NOMO-1 treated with DMSO at 0.1 percent for 48 hours (cell line): ENCODE measurements around the gene DLGAP1.
"Not testable (repeated sequence)": the region's sequence is repeated elsewhere in the genome, so short reads cannot be mapped to it uniquely, and the experiment has no call there.

Experiments
- DNase-seq: peaks from one replicate; lab custom pipeline; 2025; ENCODE audit not compliant: unreplicated experiment; lab: John Stamatoyannopoulos, UW

Gene DLGAP1

DNA sequence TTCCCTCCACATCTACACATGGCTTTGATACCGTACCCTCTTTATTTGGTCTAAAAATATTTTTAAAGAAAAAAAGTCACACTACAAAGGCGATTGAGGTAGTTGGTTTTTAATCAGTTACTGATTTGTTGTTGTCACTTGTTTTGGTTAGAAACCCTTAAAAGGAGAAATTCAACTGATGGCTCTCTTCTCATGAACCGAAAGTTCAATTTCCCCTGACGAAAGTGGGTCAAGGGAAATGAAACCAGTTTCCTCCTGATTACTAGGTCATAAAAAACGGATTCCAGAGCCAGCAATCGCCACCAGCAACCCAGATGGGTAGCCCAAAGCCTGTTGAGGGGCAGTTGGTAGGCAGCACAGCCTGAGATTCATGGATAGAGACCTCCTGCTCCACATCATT lies 63.2 kb downstream of the DLGAP1 start:
- DNase-seq = peak; percentile 27

GRCh38 chr18:4385876-4386275 lies 69.2 kb downstream of the DLGAP1 start:
- no peak for DNase-seq

- DNase-seq = no peak
These were observed 70.2 kb downstream of the DLGAP1 start for GRCh38 chr18:4384932-4385331.

DNA sequence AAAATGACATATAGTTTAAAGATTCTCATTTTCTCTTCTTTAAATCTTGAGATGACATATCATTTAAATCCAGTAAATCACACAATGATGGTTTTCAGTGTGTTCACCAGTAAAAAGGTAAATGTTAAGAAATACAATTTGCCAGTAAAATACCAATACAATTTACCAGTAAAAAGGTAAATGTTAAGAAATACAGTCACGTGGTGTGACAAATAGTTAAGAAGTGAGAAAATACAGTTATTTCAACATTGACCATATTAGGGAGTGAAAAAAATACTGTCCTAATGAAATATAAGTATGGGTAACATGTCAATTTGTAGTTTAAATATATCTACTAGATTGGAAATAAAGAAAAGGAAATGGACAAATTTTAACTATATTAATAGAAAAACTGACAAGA lies 80.5 kb downstream of the DLGAP1 start:
- DNase-seq = no peak

DNA sequence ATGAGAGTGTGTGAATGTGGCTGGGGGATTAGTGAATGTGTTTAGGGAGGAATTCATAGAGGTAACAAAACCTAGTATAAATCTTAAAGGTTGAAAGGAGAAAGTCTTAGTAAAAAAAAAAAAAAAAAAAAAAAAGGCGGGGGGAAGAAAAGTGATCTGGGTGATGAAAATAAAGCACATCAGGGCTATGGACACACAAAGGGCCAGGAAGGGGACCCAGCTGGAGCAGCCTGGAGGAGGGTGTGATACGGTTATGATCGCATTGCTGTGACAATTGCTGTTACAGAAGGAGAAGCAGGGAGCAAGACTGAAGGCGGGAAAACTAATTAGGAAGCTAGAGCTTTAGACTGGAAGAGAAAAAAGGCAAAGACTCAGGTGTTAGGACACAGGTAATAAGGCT lies 85.4 kb downstream of the DLGAP1 start:
- no peak for DNase-seq

DNA sequence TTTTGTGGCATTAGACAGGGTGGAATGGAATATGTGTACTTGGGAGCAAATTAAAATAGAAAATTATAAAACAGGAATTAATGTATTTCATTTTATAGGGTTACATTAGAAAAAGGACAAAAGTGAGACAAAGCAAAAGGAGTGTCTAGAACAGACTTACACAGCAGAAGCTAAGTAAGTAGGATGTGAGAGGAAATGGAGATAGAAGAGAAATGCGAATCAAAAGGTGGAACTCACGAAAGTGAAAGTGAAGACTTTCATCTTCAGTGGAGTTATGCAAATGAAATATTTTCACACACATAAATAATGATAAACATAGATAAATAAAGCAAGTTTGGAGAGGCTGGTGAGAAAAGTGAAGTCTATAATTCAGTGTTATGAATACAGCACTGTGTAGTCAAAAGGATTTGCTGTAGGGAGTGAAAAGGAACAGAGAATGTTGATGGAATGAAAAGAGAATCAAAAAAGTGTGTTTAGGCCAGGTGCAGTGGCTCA lies 94.8 kb downstream of the DLGAP1 start:
- DNase-seq = no peak

- DNase-seq = no peak
These were observed 96.5 kb downstream of the DLGAP1 start for GRCh38 chr18:4358618-4359017.

GRCh38 chr18:4357579-4357978 lies 97.5 kb downstream of the DLGAP1 start:
- DNase-seq = no peak

GRCh38 chr18:4356929-4357328 lies 98.2 kb downstream of the DLGAP1 start:
- no peak for DNase-seq

DNA sequence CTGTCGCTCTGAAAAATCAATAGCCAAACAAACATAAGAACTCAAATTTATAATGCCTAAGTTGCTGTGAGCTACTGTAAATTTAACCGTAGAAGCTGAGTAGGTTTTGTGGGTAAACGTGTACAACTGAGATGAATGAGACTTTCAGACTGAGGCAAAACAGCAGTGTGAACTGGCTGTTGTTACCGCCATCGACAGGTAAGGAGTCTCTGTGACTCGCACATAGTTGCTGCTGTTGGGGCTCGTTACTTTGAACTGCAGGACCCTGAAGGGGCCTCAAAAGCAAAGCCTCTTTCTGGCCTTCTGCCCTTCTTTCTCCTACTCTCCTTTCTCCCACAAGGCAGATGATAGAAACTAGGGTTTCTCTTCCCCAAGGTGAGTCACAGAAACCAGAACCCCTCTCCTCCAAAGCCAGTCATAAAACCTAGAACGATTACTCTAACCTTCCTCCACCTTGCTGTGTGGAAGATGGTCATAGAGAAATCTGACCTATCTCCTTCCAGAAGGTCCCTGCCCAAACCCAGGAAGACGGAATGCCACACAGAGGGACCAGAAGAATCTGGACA lies 101.2 kb downstream of the DLGAP1 start:
- no peak for DNase-seq

DNA sequence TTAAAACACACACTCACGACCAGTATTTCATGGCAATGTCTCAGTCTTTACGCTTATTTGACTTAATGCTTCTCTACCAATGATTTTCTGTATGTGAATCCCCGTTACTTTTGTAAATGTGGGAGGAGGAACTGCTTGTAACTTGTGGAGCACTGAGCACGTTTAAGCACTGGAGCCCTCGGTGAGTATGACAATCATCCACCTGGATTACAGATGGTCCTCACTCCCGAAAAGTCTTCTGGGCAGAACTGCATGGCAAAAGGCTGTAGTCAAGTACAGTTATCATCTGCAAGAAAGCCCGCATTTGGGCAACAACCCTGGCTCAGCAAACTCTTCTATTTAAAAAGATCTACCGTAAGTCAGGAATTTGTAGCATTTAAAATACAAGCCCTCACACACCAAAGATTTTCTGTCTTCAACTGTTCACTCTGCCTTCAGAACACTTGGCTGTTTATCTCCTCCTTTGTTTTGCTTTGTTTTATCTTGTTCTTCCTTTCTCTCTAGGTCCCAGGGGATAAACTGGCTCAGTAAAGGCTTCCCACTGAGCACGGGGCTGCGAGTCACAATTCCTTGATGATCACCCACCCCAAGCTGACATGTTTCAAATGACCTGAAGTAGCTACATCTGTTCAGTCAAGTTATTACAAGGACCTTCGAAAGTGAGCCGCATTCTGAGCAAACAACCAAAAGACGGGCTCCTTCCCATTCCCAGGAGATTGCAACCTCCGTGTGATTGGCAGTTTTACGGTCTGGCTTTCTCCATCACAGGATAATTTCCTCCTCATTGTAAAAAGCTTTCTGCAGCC lies 102.2 kb downstream of the DLGAP1 start:
- no peak for DNase-seq

GRCh38 chr18:4351005-4351404 lies 104.1 kb downstream of the DLGAP1 start:
- DNase-seq = no peak

- no peak for DNase-seq
These were observed 119.7 kb downstream of the DLGAP1 start for GRCh38 chr18:4335386-4335785.

GRCh38 chr18:4333043-4333442 lies 122.1 kb downstream of the DLGAP1 start:
- DNase-seq = no peak

DNA sequence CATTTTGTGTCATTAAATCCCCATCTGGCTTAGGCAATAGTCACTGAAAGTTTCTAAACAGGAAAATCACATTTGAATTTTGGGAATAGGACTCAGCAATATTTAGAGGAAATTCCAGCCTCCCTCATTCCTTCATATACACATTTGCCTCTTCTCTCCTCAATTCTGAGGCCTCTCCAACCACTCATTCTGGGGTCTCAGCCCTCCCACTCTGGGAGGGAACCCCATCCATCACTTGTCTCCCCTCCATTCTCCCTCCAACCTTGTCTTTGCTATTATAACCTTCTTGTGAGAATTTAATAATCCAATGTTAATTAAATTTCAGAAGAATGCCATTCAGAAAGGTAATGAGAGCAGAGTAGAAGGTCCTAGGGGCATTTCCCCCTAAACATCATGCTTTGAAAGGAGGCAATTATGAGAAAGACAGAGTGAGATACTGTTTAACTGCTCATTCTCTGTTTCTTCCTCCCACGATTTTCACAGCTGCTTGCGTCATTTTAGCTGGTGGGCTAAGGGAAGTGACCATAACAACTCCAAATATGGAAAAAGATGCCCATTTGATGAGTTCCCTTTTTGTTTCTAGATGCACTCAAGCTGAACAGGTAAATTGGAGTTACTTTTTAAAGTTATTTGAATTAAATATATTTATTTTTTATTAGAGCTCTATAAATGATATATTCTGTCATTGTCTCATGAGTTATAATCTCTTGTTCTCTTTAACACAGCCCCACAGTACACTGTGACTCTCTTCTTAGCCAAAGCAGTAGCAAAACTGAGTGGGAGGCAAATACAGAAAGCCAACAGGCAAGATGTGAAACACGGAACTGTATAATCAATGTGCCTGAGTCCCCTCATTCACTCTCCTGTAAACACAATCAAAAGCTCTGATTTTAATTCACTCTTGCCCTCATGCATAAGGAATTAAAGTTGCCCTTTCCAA lies 135.1 kb downstream of the DLGAP1 start:
- DNase-seq = no peak

GRCh38 chr18:4318311-4318710 lies 136.8 kb downstream of the DLGAP1 start:
- no peak for DNase-seq

- not testable (repeated sequence) for DNase-seq
These were observed 143.2 kb downstream of the DLGAP1 start for GRCh38 chr18:4311945-4312344.

GRCh38 chr18:4311136-4311535 lies 144.0 kb downstream of the DLGAP1 start:
- no peak for DNase-seq

- no peak for DNase-seq
These were observed 145.9 kb downstream of the DLGAP1 start for GRCh38 chr18:4309227-4309626.

DNA sequence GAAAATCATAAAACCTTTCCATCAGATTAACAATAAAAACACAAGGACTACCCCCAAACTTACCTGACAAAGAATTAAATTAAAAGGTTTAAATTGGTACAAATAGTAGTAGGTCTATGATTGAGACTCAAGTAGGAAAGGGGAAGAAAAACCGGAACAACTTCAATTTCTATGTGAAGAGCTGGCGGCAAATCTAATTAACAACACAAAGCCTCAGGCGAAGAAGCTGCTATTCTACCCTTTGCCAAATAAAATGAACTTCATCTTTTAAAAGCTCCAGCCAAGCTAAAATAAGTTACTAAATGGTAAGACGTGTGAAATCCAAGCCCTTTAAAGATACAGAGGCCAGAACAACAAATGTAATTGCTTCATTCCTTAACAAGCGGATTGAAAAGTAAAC lies 146.5 kb downstream of the DLGAP1 start:
- no peak for DNase-seq

DNA sequence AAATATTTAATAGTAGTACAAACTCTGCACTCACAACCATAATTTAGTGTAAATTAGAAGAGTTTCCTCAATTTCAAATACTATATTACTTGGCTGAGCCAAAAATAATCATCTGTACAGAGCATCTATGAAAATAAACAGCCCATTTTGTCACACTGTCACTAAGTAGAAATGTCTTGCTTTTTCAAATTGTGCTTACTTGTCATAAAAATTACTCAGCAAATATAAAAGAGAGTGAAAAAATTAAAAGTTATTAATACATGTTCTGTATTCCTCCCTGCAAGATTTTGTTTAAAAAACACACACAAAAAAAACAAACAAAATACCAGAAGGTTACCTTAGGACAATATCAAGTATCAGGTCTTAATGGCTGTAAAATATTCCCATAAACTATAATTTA lies 155.7 kb downstream of the DLGAP1 start:
- no peak for DNase-seq

GRCh38 chr18:4293337-4293736 lies 161.8 kb downstream of the DLGAP1 start:
- DNase-seq = no peak
